Measurements from ENCODE around the gene ERBB4.

DNA sequence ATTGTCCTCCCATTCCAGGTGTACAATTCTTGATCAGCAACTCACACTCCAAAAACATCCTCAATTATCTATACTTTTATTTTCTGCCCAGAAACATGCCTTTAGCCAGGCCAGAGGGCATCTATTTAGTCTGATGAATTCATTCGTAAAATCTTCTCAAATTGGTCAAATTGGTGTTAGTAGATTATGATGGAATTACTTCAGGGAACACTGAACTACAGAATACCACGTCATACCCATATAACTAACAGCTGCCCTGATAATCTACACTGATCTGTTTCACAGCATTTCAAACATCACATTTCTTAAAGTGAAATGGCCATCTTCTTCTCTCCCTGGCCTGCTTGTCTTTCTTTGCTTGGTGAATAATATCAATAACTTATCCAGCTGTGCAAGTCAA, 1140.8 kb downstream of the ERBB4 start:
- TF ChIP-seq POLR2A (IDR thresholded peaks at IDR 0.05; ENCODE audit: low read depth, low read length) (no peak), CTCF (IDR thresholded peaks at IDR 0.05 in 2 of 3, conservative IDR thresholded peaks at IDR 0.05 in 1 of 3; ENCODE audit: control insufficient read depth in 2 of 3, extremely low read depth in 1 of 3, insufficient read depth in 1 of 3, low read depth in 3 of 3, low read length in 3 of 3) (no peak), POLR2AphosphoS2 (IDR thresholded peaks at IDR 0.05; ENCODE audit: low read depth, low read length) (no peak), SP1 (IDR thresholded peaks at IDR 0.05; ENCODE audit: low read depth, low read length) (no peak), CHD1 (IDR thresholded peaks at IDR 0.05; ENCODE audit: low read depth, low read length) (no peak), EZH2 (IDR thresholded peaks at IDR 0.05; ENCODE audit: borderline replicate concordance, control insufficient read depth, low read depth, low read length) (no peak), SPI1 (IDR thresholded peaks at IDR 0.05; ENCODE audit: borderline replicate concordance, insufficient read depth, low read depth, low read length) (no peak), EP300 (IDR thresholded peaks at IDR 0.05; ENCODE audit: borderline replicate concordance in 1 of 2, control insufficient read depth in 1 of 2, low read depth in 2 of 2, low read length in 2 of 2) (no peak), FOXK2 (IDR thresholded peaks at IDR 0.05) (no peak)
